Measurements from ENCODE around the gene MRPS33.
"Not testable (repeated sequence)": the region's sequence is repeated elsewhere in the genome, so short reads cannot be mapped to it uniquely, and the experiment has no call there.

Gene MRPS33

GRCh38 chr7:141012044-141012685, 2.6 kb downstream of the MRPS33 start:
- DNase-seq (ENCODE audit: low read depth in 2 of 2), result peak; percentile 50

DNA sequence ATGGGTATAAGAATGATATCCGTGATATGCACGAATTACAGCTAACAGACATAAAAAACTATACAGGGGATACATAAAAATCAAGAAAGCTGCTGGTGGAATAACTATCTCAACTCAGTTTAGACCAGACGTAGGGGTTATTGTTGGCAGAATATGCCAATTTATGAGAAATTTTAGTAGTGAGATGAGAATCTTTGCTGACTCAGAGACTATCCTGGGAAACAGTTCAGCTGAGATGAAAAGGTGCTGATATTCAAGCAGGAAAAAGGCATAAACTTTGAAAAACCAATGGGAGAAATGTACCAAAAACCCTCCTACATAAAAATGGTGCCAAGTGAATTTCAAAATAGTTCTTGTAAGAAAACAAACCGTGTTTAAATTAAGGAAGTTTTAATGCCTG, 3.3 kb downstream of the MRPS33 start:
- DNase-seq (ENCODE audit: low read depth in 2 of 2), result no peak

DNA sequence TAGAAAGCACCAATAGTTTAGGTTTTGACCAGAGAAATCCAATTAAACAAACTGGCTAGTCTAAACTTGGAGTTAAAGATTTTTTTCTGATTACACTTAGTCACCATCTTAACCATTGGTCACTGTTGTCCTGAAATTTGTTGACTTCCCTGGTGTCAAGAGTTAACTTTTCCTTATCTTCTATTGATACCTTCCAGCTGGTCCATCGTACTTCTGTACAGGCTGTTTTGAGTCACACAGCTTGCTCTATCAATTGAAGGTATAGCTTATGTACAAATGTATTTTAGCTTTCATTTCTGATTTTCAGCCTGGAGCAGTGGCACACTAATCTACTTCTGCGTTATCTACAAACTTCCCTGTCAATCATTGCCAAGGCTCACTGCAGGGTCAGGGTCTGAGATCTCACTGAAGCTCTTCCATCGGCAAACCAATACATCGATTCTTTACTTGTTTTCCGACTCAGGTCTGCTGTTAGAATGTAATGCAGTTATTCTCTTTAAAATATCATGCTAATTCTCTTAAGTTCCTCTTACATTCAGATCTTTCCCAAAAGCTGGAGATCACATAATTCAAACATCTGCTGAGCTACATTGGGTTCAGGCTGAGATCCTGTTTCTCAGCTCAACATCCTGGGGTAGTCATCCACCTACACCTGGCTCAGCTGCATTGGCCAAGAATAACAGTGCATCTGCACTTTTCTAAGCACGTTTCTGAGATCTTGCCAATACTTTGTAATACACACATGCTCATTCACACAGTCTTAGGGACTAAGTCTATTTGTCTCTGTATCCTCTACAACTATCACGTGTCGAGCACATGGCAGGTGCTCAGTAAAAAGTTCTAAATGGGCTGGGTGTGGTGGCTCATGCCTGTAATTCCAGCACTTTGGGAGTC, 11.3 kb downstream of the MRPS33 start:
- no peak for DNase-seq (ENCODE audit: low read depth in 2 of 2)

DNA sequence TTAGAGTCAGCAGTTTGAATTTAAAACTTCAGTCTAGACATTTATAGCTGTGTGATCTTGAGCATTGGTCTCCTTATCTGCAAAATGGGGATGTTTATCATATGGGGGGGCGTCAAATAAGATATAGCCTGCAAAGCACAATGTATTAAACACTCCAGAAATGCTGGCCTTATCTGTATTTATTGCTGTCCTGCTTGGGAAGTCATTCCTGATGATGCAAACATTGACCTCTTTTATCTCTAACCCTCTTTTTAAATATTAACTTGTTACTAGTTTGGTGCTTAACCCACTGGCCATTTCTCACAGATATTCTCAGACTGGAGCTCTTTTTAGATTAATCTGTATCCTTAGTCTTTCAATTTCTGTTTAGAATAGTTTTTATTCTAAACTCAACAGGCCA, 13.2 kb downstream of the MRPS33 start:
- DNase-seq (ENCODE audit: low read depth in 2 of 2), result no peak

DNA sequence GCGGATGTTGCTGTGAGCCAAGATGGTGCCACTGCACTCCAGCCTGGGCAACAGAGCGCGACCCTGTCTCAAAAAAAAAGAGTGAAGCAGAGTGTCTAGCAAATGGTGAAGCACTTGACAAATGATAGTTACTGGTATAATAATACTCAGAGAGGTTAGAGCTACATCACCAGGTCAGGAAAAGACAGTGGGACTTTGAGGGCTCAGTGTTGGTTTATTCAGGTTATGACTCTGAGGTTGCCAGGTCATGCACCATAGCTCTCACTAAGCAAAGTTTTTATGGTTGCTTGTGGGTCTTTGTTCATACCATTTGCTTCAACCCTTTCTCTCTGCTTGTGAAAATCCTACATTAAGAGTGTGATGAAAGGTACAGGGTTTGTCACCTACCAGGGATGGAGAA, 13.6 kb downstream of the MRPS33 start:
- no peak for DNase-seq (ENCODE audit: low read depth in 2 of 2)

DNA sequence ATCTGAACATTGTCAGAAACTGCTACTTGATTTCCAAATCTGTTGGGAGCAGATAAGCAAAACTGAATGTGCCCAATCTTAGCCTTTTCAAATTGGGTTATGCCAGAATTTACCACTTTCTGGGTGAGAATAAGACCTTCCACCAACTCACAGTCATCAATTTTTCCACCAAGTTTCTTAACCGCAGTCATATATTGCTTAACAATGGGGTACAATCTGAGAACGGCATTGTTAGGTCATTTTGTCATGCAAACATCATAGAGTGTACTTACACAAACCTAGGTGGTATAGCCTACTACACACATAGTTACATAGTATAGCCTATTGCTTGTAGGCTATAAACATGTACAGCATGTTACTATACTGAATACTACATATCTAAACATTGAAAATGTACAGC, 16.0 kb downstream of the MRPS33 start:
- DNase-seq (ENCODE audit: low read depth in 2 of 2), result no peak

GRCh38 chr7:140992422-140992821, 22.3 kb downstream of the MRPS33 start:
- DNase-seq (ENCODE audit: low read depth in 2 of 2), result no peak

- no peak for DNase-seq (ENCODE audit: low read depth in 2 of 2)
Observed at GRCh38 chr7:140990193-140990962, 24.4 kb downstream of the MRPS33 start.

- DNase-seq (ENCODE audit: low read depth in 2 of 2), result no peak
Observed at GRCh38 chr7:140989068-140989467, 25.7 kb downstream of the MRPS33 start.

GRCh38 chr7:140983802-140984201, 30.9 kb downstream of the MRPS33 start:
- no peak for DNase-seq (ENCODE audit: low read depth in 2 of 2)

- DNase-seq (ENCODE audit: low read depth in 2 of 2), result no peak
Observed at GRCh38 chr7:140982508-140982907, 32.2 kb downstream of the MRPS33 start.

DNA sequence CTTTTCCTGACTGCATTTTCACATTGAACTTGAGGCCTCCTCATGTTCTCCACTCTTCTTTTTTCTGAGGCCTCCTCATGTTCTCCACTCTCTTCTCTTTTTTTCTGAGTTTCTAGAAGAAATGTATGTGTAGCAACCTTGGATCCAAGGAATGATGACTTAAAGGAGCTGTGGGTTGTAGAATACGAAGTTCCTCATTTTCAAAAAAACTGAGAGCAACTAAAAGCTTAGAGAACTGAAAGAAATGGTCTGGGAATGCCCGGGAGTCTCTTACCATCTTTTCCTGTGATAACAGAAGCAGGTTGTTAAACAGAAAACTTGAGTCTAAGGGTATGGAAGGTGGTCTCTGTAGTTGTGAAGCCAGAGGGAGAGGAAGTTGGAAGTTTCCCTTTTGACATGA, 32.8 kb downstream of the MRPS33 start:
- DNase-seq (ENCODE audit: low read depth in 2 of 2), result no peak

GRCh38 chr7:140977741-140978140, 37.0 kb downstream of the MRPS33 start:
- no peak for DNase-seq (ENCODE audit: low read depth in 2 of 2)

DNA sequence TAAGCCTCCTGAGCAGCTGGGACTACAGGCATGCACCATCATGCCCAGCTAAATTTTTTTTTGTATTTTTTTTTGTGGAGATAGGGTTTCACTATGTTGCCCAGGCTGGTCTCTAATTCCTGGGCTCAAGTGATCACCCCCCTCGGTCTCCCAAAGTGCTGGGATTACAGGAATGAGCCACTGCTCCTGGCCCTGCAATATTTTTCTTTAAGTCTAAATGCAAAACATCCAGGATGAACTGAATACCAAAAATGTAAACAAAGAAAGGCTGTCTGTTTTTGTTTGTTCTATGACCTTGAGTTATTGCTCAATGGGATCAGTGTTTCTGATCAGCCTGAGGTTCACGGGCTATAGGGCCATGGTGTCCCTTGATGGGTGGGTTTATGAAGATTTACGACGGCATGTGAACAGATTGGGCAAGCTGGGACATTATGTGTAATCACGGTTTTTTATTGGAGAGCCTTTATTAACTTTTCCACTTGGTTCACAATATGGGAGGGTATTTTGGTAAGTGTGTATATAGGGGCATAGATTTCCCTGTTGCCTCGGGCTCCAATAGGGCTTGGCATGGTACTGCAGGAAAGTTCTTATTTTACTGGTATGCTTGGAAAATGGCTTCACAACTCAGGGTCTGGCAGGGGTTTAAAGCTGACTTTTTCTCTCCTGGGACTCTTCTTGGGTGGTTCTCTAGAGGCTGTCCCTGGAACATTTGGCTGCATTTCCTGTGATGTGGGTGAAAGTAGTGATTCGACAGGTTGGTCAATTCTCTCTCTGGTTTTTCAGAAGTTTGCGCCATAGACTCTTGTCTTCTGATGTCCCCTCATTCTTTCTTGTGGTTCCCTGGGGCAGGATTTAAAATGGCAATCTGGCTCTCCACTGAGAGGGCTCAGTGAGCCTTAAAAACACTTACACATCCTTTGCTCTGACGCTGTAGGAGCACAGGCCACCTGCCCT, 41.6 kb downstream of the MRPS33 start:
- DNase-seq (ENCODE audit: low read depth in 2 of 2), result no peak

- no peak for DNase-seq (ENCODE audit: low read depth in 2 of 2)
Observed at GRCh38 chr7:140972344-140972743, 42.4 kb downstream of the MRPS33 start.

DNA sequence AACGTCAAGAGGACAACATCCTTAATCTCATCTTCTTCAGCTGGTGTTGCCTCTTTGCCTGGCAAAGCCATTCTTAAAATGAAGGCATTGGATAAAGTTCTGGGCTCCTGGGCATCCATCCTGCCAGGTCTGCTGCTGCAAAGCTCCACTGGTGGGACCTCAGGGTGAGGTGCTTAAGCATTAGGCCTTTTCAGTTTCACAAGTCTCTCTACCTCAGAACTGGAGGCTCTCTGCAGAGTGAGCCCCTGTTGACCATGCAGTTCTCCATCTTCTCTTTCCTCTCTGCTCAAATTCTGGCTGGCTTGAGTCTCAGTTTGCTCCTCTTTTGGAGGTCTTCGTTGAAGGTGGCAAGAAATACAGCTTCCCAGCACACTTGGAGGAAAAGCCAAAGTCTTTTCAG, 47.3 kb downstream of the MRPS33 start:
- DNase-seq (ENCODE audit: low read depth in 2 of 2), result no peak

DNA sequence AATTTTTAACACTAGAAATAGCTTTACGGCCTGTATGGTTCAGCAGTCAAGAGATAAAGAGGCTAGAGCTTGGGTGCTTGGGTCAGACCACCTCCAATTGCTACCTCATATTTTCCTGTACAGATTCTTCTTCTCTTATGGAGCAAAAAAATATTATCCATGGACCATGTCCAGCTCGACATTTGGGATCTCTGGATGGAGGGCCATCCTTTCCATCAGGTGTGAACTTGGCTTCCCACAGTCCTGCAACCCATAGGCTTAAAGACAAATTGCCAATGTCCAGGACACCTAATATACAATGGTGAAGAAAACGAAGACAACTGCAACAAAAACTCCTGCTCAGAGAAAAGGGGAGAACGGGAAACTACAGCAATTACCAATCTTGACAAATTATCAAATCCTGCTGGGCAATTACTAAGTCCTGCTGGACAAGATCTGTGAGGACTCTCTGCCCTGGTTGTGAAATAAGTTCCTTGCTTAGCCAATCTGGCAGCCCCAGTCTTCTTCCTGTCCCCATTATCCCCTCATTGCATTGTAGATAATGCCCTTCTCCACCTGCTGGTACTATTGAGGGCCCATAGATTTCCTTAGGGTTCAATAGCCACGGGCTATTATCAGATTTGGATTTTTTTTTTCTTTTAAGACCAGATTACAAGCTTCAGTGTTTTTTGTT, 48.1 kb downstream of the MRPS33 start:
- no peak for DNase-seq (ENCODE audit: low read depth in 2 of 2)

DNA sequence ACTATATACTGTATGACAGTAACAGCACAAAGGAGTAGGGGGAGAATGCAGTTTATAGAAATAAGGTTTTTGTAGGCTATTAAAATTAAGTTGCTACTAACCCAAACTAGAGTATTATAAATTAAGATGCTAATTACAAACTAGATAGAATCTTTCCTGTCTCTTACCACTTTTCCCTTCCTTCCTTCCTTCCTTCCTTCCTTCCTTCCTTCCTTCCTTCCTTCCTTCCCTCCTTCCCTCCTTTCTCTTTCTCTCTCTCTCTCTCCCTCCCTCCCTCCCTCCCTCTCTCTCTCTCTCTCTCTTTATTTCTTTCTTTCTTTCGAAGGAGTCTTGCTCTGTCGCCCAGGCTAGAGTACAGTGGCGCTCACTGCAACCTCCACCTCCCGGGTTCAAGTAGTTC, 53.6 kb downstream of the MRPS33 start:
- no peak for DNase-seq (ENCODE audit: low read depth in 2 of 2)

- not testable (repeated sequence) for DNase-seq (ENCODE audit: low read depth in 2 of 2)
Observed at GRCh38 chr7:140956997-140957396, 57.8 kb downstream of the MRPS33 start.
